DMS53 treated with DMSO at 0.1 percent for 48 hours (cell line): ENCODE results near the gene SHB.

Source experiments
- DNase-seq: peaks from one replicate; lab custom pipeline; 2025; ENCODE audit not compliant: unreplicated experiment; lab: John Stamatoyannopoulos, UW

SHB gene

DNA sequence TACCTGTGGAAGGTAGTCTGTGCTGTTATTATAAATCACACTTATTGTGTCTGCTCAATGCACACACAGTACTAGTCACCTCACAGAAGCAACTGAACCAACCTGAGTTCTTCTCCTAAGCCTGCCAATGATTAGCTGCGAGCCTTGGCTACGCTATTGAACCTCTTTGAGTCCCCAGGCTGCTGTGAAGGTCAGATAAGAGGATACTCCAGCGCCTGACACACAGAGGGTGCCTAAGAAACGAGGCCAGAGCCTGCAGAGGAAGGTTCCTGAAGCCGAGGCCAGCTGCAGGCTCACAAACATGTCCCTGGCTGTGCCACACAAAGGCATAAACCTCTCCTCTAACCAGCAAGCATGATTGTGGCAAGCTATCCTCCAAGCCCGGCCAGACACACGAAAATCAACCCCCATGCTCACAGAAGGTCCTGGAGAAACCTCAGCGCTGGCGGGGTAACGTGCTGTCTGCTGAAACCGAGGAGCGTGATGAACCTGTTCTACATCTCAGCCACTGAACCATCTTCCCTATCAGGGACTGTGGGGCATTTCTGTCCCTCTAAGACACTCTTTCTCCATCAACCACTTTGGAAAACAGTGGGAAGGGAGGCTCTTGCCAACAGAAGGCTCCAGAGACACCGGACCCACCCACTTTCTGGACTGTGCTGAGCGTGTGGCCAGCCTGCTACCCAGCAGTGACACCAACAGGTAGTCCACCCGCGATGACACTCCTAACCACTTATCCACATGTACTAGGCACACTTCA, 111.9 kb downstream of the SHB start:
- DNase-seq, result no peak

- DNase-seq, result no peak
These were observed 112.6 kb downstream of the SHB start for GRCh38 chr9:37956423-37956820.

DNA sequence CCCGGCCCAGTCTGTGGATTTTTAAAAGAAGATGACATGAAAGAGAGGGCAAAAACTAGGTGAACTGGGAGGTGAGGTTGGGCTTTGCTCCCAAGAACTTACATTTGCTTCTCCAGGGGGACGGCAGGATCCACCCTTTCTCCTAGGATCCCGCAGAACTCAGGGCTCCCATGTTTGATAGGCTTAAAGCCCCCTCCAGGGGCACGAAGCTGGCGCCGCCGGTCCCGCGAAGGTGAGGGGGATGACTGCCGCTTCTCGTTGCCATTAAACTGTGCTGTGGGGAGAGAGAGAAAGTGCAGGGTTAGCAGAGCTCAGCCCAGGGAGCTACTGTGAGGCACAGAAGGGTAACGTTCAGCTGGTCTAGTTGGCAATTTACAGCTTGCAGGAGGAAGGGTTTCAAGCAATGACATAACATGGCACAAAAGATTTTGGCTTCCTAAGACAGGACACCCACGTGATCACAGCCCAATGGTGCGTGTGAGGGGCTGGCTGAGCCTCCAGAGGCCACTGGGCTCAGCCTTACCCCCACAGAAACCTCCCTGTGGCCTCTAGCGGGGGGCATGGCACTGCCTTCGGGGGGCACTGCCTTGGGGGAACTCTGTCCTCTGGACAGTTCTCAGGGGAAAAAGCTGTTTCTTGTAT, 113.1 kb downstream of the SHB start:
- no peak for DNase-seq

DNA sequence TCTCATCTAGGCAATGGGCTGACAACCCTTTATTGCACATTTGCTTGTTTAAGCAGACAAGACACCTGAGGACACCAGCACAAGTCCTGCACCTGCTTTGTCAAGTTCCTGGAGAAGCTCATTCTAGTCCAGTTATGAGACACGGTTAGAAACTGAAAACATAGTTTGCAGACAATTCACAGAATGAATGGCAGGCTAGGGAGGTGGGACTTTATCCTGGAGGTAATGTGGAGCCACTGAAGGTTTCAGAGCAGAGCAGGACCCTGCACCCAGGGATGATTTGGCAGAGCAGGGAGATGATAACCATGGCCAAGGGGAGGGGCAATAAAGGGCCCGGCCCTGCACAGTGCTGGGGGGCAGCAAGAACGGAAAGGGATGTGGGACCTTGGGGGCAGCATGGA, 114.4 kb downstream of the SHB start:
- DNase-seq, result no peak

DNA sequence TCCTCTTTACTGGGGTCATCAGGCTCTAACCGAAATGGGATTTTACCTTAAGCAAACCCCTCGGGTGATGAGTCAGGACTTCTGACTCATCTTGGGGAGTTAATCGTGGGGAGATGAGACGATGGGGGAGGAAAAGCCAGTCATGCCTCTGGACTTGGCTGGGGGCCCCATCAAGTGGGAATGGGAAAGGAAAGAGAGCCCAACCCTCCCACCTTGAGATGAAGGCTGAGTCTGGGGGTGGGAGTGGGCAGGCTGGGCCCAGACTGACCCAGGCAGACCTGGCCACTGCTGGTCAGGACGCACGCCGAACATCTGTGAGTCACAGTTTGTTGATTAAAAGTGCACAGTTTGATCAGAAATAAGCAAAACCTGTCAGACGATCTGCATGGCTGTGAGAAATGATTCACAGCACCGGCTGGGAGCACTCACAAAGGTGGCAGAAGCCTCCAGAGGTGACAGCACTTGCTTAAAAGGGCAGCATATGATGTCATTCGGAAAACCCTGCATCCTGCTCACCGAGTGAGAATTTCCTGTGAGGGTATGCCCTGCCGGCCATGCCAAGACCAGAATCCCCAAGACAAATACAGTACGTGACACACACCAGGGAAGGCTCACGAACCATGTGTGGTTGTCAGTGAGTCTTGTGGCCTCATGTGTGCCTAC, 115.1 kb downstream of the SHB start:
- DNase-seq, result peak; percentile 15

DNA sequence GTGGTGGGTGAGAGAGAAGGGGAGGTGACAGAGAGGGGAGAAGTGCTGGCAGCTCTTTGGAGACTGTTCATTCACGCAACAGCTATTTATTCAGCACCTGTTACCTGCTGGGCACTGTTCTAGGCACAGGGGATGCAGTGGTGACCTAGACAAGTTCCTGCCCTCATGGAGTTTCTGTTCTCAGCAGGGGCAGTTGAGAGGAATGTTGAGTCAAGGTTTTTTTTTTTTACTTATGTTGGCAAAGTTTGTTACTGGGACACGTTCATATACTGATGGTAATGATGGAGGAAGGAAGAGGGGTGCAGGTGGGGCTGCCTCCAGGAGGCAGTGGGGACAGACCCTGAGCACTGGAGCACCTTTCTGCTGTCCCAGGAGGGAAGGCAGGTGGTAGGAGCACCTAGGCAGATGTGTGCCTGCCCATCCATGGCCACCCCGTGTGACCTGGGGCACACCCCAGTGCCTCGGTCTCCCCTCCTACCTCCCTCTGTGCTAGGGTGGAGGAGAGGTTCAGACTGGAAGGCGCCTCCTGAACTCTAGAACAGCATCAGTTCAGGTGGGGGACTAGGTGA, 115.7 kb downstream of the SHB start:
- DNase-seq, result no peak

GRCh38 chr9:37952731-37953130, 116.3 kb downstream of the SHB start:
- DNase-seq, result no peak

DNA sequence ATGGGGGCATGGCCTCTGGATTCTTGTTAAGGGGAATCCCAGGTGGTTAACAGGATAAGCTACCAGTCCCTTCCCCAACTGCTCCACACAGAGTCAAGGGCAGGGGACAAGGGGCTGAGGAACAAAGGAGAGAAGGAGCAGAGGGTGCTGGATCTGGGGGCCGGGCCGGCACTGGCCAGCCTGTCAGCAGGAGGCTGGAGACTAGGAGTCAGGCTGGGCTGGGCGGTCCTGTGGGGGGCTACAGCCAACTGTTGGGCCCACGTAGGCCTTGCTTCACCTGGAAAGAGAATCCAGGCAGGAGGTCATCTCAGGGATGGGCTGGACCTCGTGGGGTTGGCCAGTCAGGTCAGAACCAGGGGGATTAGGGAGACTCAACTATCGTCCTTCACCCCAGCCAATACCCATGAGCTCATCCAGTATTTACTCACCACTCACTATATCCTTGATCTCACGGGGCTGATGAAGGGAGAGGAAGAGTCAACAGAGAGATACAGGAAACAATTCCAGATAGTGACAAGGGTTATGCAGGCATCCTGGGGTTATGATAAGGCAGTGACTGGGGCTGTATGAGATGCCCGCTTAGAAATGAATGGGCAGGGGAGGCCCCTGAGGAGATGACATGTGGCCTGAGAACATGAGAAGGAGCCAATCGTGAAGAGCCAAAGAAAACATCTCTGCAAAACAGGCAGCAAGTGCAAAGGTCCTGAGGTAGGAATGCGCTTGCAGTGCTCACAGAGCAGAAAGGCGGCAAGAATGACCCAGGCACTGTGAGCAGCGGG, 117.2 kb downstream of the SHB start:
- no peak for DNase-seq

DNA sequence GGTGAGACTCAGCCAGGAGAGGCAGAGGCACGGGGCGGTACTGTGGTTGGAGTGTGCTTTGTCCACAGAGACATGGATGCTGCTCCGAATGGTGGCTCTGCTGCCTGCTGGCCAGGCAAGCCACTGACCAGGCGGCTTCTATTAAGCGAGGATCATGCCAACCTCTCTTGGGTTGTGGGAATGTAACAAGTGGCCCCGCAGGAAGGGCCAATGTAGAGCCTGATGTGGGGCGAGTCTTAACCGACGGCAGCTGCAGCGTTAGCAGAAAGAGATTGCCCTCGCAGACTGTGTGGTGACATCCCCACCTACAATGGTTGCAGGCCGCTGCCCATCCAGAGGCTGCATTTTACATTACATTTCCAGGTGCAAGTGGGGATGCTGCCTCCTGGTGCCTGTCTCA, 118.5 kb downstream of the SHB start:
- DNase-seq, result no peak

- no peak for DNase-seq
These were observed 119.5 kb downstream of the SHB start for GRCh38 chr9:37949576-37949975.

GRCh38 chr9:37948417-37948980, 120.5 kb downstream of the SHB start:
- no peak for DNase-seq

DNA sequence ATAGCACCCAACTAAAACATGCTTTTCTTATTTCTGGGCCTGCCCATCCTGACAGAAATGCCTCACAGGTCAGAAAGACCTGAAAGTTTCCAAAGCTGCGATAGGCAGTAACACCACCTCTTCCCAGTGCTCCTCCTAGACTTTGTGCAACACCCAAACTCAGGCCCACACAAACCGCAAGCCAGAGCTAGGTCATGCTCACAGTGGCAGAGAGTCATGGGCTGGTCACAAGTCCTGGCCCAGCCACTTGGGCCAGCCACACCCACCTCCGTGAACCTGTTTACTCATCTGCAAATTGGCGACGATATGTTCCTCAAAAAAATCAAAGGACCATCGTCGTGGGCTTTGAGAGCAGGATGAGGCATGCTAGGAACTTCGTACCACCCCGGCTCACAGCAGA, 121.0 kb downstream of the SHB start:
- DNase-seq, result no peak

- DNase-seq, result no peak
These were observed 121.6 kb downstream of the SHB start for GRCh38 chr9:37947471-37947870.

GRCh38 chr9:37946971-37947370, 122.1 kb downstream of the SHB start:
- no peak for DNase-seq

DNA sequence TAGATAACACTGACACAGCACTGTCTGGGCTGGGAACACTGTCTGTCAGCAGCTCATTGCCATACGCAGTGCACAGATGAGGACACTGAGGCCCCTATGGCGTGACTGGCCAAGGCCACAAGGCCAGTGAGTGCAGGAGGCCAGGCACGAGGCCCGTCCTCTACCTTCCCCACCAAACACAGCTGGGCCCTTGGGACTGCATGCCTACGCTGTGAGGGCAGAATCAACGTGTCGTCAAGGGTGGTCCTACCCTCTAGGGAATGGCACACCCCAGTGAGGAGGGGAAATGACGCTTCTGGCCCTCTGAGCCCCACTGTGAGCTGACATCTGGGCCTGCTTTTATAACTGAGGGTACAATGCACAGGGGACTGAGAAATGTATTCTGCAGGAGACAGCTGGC, 123.0 kb downstream of the SHB start:
- no peak for DNase-seq

GRCh38 chr9:37944671-37945481, 124.2 kb downstream of the SHB start:
- DNase-seq, result no peak

GRCh38 chr9:37944266-37944650, 124.8 kb downstream of the SHB start:
- no peak for DNase-seq

DNA sequence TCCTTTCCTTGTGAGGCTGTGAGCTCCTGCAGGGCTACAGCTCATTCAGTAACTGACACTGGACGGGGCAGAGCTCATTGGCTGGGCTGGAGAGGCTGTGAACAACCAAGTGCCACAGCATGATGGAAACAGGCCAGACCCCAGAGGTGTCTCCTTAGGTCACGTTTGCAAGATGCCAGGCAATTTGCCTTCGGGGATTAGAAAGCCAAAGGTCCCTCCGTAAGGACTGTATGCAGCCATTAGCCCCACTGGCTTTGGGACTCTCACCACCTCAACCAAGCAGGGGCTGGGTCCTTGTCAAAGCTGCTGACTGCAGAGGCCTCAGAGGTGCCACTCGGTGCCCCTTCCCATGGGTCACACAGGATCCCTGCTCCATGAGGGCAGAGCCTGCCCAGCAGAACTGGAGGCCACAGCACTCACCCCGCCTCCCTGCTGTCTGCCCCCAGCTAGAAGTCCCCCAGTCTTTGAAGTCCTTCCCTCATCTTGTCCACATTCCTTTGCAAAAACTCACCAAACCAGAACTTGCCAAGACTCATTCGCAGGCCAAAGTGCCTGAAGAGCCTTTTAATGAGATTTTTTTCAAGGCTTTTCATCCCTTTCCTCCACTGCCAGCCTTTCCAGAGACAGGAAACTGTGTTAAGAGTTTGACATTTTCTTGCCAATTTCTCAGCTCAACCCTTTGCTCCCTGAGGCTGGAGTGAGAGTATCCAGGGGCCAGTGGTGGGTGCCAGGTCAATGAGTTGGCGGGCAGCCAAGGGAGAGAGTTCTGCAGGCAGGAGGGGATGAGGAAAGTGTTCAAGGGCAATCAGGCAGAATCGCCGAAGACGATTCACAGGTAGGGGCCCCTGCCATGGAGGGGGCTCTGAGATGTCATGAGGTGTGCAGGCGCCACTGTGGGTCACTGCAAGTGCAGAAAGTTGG, 125.4 kb downstream of the SHB start:
- DNase-seq, result no peak
